PC-3 (cell line): ENCODE measurements around the gene LSM2. TPM values are rescaled to one million over a fixed set of nuclear protein-coding genes. Genes with fewer than 3 reads are reported as not detected.
A peak's percentile ranks its signal among the peaks of the same experiment; 100 is the strongest.

Source experiments
- ATAC-seq: fragments of 200-7000 bp; cut with Tn5 transposase; 2 replicates; pipeline ENCODE4 v1.9.1; 2020; ENCODE audit warnings: mild to moderate bottlenecking, moderate library complexity
- BruUV-seq: library from RNA; stranded (reverse); fragments of 400-500 nt; replicated peaks from 2 replicates; lab custom pipeline; 2021; lab: Mats Ljungman, UMichigan
- CTCF ChIA-PET: fragments of 300-600 bp; sonication (Branson Sonifier 250); formaldehyde crosslinking; loops from one replicate; lab custom pipeline; 2022; ENCODE audit warnings: antibody characterized with exemption; lab: Charles Lee
- POLR2A ChIA-PET: fragments of 300-600 bp; sonication (Branson Sonifier 250); formaldehyde crosslinking; loops from one replicate; lab custom pipeline; 2022; ENCODE audit warnings: antibody characterized with exemption; ENCODE audit not compliant: unreplicated experiment; lab: Charles Lee
- DNase-seq: peaks from one replicate; pipeline ENCODE4 v3.0.0-alpha.2; 2015
- H2AFZ ChIP-seq: fragments of 300-600 bp; sonication (generic); 2 replicates; pipeline ENCODE4 v1.6.0; 2016; ENCODE audit warnings: antibody characterized with exemption, low read length
- H3F3A ChIP-seq: fragments of 300-600 bp; sonication (generic); one replicate; pipeline ENCODE4 v1.6.0; 2017; ENCODE audit warnings: antibody characterized with exemption, low read length, control low read depth, mild to moderate bottlenecking; ENCODE audit not compliant: unreplicated experiment
- H3K27ac ChIP-seq: fragments of 300-600 bp; sonication (generic); 2 replicates; pipeline ENCODE4 v1.5.1; 2016; ENCODE audit warnings: mild to moderate bottlenecking, low read length
- H3K27me3 ChIP-seq: fragments of 300-600 bp; sonication (generic); 2 replicates; pipeline ENCODE4 v1.6.1; 2016; ENCODE audit warnings: low read length, mixed read lengths
- H3K36me3 ChIP-seq: fragments of 300-600 bp; sonication (generic); 2 replicates; pipeline ENCODE4 v1.6.1; 2016; ENCODE audit warnings: low read depth, mixed run types, low read length, mixed read lengths
- H3K4me1 ChIP-seq: fragments of 300-600 bp; sonication (generic); 2 replicates; pipeline ENCODE4 v1.5.1; 2016; ENCODE audit warnings: low read length; ENCODE audit not compliant: insufficient read depth
- H3K4me2 ChIP-seq: fragments of 300-600 bp; sonication (generic); 2 replicates; pipeline ENCODE4 v1.6.0; 2016; ENCODE audit warnings: low read length
- H3K4me3 ChIP-seq: fragments of 300-600 bp; sonication (generic); 2 replicates; pipeline ENCODE4 v1.5.1; 2016; ENCODE audit warnings: mild to moderate bottlenecking, low read length, mixed read lengths
- H3K79me2 ChIP-seq: fragments of 300-600 bp; sonication (generic); 2 replicates; pipeline ENCODE4 v1.6.1; 2017; ENCODE audit warnings: low read length, mixed read lengths
- H3K9ac ChIP-seq: fragments of 300-600 bp; sonication (generic); 2 replicates; pipeline ENCODE4 v1.6.0; 2016; ENCODE audit warnings: mild to moderate bottlenecking, low read length
- H3K9me2 ChIP-seq: fragments of 300-600 bp; sonication (generic); replicated peaks from 2 replicates; pipeline ENCODE4 v1.6.1; 2016; ENCODE audit warnings: mixed run types, low read length, mixed read lengths
- H3K9me3 ChIP-seq: fragments of 300-600 bp; sonication (generic); 2 replicates; pipeline ENCODE4 v1.6.1; 2016; ENCODE audit warnings: low read length, mixed read lengths
- H4K20me1 ChIP-seq: fragments of 300-600 bp; sonication (generic); 2 replicates; pipeline ENCODE4 v1.6.1; 2016; ENCODE audit warnings: low read length, mixed read lengths
- CTCF ChIP-seq: fragments of 300-600 bp; sonication (generic); conservative IDR thresholded peaks from 2 replicates; pipeline ENCODE4 v1.5.1; 2017; ENCODE audit warnings: antibody characterized with exemption, low read depth, mild to moderate bottlenecking, low read length
- EZH2 ChIP-seq: fragments of 300-600 bp; sonication (generic); IDR thresholded peaks from one replicate; pipeline ENCODE4 v1.6.1; 2017; ENCODE audit warnings: antibody characterized with exemption, mild to moderate bottlenecking, low read length; ENCODE audit not compliant: unreplicated experiment
- EZH2phosphoT487 ChIP-seq: fragments of 300-600 bp; sonication (generic); IDR thresholded peaks from 2 replicates; pipeline ENCODE4 v1.6.1; 2018; ENCODE audit warnings: mild to moderate bottlenecking, antibody characterized with exemption, low read length, borderline replicate concordance
- intact Hi-C: fragments of 100-400 bp; cut with micrococcal nuclease; formaldehyde crosslinking; loops from 2 replicates; pipeline ENCODE4 v1.9.0; 2023
- total RNA-seq: library from RNA; depleted of rRNA; stranded (reverse); fragments of >200 nt; gene quantifications from 2 replicates; pipeline ENCODE4 v1.2.3, GENCODE V29; 2014

Gene LSM2
- total RNA-seq, 1 experiment from 2014 or later: 143 TPM

GRCh38 chr6:31831350-31832215 is 24.8 kb upstream of the LSM2 start:
- no TSS peak for BruUV-seq
- peaks cover 7% of the 10 kb centered on the region for H3K36me3 ChIP-seq
- H3K4me2 ChIP-seq: peak overlapping the region; percentile 90
- peaks cover 29% of the 10 kb centered on the region for H4K20me1 ChIP-seq
- ATAC-seq (no peak), DNase-seq (no peak)
- H2AFZ ChIP-seq: no peak overlapping the region
- TF ChIP-seq EZH2 (no peak), CTCF (no peak), EZH2phosphoT487 (no peak)
- no peak overlapping the region for H3K27ac ChIP-seq
- peaks cover 12% of the 10 kb centered on the region for H3K4me1 ChIP-seq
- peak overlapping the region; percentile 98 for H3K4me3 ChIP-seq
- intact Hi-C loops: loop anchor here (2.0 to 10.0 kb wide), 4 partner anchors 37 to 147 kb away; partner anchors contain the start of genes CLIC1, LY6G5C and VARS1
- peaks cover 66% of the 10 kb centered on the region for H3K79me2 ChIP-seq
- POLR2A ChIA-PET: interaction anchor here (0.5 to 0.7 kb wide), 2 partner anchors 31 to 36 kb away, joined by 4 read pairs; partner anchors contain the start of genes NEU1 and VARS1
- CTCF ChIA-PET: interaction anchor here (0.5 to 0.6 kb wide), 2 partner anchors 25 to 94 kb away, joined by 3 to 4 read pairs; no protein-coding TSS in a partner anchor
- peak overlapping the region; percentile 62; the same call in 1 of the 2 replicates for H3K9ac ChIP-seq
- H3K9me3 ChIP-seq: no peaks in the 10 kb centered on the region
- H3F3A ChIP-seq: no peaks in the 10 kb centered on the region
- no peaks in the 10 kb centered on the region for H3K9me2 ChIP-seq
- no peaks in the 10 kb centered on the region for H3K27me3 ChIP-seq

- Histone ChIP-seq H3K4me2 (peak overlapping the region; percentile 90), H3K27ac (no peak overlapping the region), H3K27me3 (no peaks in the 10 kb centered on the region), H4K20me1 (peaks cover 22% of the 10 kb centered on the region), H3F3A (no peaks in the 10 kb centered on the region), H3K4me1 (peaks cover 18% of the 10 kb centered on the region), H3K79me2 (peaks cover 66% of the 10 kb centered on the region), H2AFZ (no peak overlapping the region), H3K4me3 (peak overlapping the region; percentile 98), H3K9ac (peak overlapping the region; percentile 62), H3K36me3 (peaks cover 1% of the 10 kb centered on the region; the same call in 1 of the 2 replicates), H3K9me3 (no peaks in the 10 kb centered on the region), H3K9me2 (no peaks in the 10 kb centered on the region)
- no TSS peak for BruUV-seq
- TF ChIP-seq EZH2phosphoT487: no peak
- TF ChIP-seq EZH2: no peak
- TF ChIP-seq CTCF: no peak
- no peak for DNase-seq
- intact Hi-C loops: loop anchor here (1.0 to 10.0 kb wide), 5 partner anchors 36 to 146 kb away; partner anchors contain the start of genes CLIC1, LY6G5C and VARS1
- POLR2A ChIA-PET: interaction anchor here (0.5 to 0.7 kb wide), 4 partner anchors 16 to 178 kb away, joined by 4 to 17 read pairs (median 6); partner anchors contain the start of genes BAG6, HSPA1L, NEU1 and VARS1
- CTCF ChIA-PET: interaction anchor here (0.5 to 1.9 kb wide), 3 partner anchors 25 to 93 kb away, joined by 3 to 8 read pairs (median 4); no protein-coding TSS in a partner anchor
- no peak for ATAC-seq
Measured at GRCh38 chr6:31830886-31831335, 24.1 kb upstream of the LSM2 start.
